G401.6 (cell line): ENCODE measurements around the gene SNCB.

ENCODE experiments used
- FAIRE-seq: peaks from 2 replicates; lab custom pipeline; 2012; peaks lifted over from hg19 to GRCh38; lab: Jason Lieb, UNC

SNCB gene

GRCh38 chr5:176629853-176630680 is at the start of gene SNCB, which contains the start of gene EIF4E1B:
TSS of gene SNCB (minus strand) at chr5:176630534. CDS start at chr5:176629654, 880 bp downstream.
TSS of gene EIF4E1B (plus strand) at chr5:176630675. CDS start at chr5:176642788, 12,113 bp downstream.
- no peak for FAIRE-seq

DNA sequence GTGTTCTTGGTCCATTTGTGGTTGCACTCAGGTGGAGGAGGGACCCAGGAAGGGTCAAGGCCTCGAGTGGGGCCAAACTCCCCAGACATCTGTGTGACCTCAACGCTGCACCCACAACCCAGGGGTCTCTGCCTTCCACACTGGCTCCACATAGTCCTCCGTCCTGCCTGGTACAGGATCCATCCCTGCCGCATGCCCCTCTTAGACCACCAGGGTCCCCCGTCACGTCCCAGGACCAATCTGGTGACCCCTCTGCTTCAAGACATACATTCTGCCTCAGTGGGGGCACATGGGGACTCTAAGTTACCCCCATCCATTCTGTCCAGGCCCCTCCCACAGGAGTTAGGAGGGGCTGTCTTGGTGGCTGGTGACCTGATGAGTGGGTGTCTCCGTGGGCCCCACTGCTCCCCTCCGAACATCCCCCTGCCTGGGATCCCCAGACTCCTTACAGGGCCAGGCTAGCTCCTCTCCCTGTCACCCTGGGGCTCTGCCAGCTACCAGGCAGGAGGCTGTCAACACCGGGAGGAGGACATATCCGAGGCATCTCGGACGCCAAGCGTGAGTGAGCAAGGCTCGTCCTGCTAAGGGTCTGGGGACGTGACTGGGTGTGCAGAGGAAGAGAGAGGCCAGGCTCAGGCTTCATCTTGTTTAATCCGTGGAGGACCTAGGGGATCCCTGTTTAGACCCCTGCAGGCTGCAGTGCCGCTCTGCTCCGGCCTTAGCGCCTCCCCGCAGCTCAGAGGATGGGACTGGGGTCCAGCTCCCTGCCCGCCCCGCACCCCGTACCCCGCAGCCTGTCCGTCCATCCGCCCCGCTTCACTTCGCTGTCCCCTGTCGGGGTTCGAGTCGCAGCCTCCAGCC is 49.3 kb upstream of the SNCB start:
- no peak for FAIRE-seq

DNA sequence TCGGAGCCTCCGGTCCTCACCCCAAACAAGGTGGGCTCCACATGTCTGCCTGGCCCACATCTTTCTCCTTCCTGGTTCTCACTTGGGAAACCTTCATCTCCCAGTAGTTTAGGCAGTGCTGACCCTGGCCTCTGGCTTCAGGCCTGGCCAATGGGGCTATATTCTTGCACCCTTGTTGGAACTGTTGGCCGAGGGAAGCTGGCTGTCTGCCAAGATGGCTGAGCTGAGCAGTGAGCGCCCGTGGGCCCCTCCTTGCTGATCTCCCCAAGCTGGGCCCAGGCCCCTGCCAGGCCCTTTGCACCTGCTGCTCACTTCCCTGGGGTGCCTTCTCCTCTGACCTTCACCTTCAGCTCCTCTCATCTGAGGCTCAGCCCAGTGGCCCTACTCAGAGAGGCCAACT is 48.2 kb upstream of the SNCB start:
- no peak for FAIRE-seq

DNA sequence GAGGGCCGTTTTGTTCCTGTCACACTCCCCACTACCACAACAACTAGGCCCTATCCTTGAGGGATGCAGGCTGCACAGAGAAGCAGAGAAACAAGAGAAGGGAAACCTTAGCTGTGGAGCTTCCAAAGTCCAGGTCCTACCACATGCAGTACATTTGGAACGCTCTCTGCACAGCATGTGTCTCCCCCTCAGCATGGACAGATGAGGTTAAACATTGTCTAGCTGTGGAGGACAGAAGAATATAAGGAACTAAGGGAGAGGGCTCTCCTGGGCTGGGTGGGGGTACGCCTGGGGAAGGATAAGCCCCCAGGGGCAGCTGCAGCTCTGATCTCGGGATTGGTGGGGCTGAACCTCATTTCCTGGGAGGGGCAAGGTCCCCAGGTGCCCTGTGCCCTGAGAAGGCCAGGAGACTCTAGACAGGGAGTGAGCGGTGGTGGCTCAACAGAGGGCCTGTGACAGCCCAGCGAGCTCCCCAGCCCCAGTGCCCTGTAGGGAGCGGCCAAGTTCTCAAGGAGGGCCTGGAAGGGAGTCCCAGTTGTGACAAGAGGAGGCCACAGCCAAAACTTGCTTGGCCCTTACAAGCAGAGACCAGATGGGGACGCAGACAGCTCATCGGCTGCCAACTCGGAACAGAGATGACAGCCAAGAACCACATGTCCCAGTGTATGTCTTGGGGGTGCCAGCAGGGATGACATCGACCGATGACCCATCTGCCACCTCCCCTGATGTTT is 47.0 kb upstream of the SNCB start:
- FAIRE-seq = no peak

- no peak for FAIRE-seq
These were observed 46.1 kb upstream of the SNCB start for GRCh38 chr5:176676361-176676824.

DNA sequence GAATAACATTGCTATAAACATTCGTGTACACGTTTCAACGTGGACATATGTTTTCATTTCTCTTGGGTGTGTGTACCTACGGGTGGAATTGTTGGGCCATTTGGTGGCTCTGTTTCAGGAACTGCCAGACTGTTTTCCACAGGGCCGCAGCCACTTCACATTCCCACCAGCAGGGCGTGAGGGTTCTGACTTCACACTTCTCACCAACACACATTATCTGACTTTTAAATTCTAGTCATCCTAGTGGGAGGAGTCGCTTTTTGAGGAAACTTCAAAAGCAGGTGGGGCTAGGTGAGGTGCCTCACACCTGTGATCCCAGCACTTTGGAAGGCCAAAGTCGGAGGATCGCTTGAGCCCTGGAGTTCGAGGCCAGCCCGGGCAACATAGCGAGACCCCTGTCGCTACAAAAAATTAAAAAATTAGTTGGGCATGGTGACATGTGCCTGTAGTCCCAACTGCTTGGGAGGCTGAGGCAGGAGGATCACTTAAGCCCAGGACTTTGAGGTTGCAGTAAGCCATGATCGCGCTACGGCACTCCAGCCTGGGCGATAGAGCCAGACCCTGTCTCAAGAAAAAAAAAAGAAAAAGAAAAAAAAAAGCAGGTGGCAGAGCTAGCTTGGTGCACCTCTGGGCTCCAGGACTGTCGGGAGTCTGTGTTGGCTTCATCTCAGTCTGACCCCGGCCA is 45.5 kb upstream of the SNCB start:
- peak; percentile 66 for FAIRE-seq

DNA sequence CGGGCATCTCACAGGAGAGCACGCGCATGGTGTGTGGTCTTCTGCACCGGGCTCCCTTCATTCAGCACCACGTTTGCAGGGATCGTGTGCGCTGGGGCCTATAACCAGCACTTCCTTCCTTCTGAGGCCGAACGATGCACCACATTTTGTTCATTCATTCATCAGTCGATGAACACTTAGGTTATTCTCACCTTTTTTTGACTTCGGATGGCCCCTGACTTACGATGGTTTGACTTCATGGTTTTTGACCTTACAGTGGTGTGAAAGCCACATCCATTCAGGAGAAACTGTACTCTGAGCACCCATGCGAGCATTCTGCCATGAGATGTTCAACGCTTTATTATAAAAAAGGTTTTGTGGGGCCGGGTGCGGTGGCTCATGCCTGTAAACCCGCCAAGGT is 44.5 kb upstream of the SNCB start:
- no peak for FAIRE-seq

- FAIRE-seq = no peak
These were observed 43.6 kb upstream of the SNCB start for GRCh38 chr5:176673651-176674583.

- FAIRE-seq = no peak
These were observed 41.8 kb upstream of the SNCB start for GRCh38 chr5:176671890-176672747.

DNA sequence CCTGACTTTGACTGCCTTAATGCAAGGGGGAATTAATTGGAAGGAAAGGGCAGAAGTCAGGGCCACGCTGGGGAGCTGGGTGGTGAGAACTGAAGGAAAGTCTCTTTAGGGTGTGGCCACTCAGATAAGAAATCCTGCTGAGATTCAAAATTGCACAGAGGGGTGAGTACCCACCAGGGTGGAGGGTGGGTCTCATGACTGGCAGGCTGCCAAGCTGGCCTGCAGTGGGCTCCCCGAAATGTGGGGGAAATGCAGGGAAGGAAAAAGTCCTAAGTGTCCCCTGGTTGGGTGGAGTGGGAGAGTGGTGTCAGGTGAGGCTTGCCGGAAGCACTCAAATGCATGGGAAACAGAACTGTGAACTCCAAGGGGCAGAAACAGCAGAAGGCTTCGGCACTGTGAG is 41.1 kb upstream of the SNCB start:
- no peak for FAIRE-seq

DNA sequence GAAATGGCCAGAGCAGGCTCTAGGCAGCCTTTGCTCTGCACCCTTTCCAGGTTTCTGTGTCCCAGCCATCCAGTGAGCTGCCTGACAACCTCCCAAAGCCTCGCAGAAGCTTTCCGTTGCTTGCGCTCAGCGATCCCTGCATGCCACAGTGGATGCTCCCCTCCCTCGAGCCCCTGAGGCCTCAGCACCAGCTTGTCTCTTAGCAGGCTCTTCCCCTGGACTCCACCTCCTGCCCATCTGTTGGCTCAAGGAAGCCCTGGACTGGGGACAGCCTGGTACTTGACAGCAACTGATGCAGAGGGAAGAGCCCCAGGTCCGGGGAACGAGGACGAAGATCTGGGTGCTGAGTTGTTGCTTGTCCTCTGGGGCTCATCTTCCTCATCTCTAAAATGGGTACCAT is 40.1 kb upstream of the SNCB start:
- no peak for FAIRE-seq

DNA sequence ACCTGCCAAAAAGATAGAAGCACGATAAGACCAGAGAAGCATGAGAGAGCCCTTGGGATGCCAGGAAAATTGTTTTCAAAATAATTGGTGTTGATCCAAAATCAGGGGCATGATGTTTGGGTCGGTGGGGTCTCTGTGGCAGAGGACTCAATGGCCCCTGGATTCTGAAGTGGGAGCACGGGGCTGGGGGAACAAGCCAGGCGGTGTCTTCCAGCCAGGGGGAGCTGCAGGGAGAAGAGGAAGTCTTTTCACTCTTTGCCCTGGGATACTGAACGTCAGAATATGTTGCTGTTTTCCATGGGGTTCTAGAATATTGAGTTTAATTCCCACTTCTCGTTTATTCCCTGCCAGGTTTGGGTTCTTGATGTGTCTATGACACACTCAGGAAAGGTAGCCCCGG is 37.3 kb upstream of the SNCB start:
- no peak for FAIRE-seq

DNA sequence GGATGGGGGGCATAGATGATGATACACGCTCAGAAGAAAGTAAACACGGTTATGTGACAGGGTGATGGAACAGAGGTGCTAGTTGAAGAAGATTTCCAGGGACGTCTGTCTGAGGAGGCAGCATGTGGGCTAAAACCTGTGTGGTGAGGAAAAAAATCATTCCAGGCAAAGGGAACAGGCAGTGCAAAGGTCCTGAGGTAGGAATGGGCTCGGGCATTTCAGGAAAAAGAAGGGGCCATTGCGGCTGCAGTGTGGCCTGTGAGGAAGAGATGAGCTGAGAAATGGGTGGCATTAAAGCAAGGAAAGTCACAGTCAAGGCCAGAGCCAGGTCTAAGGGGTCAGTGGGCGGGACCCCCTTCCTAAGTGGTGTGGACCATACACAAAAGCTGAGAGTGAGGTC is 35.2 kb upstream of the SNCB start:
- no peak for FAIRE-seq

DNA sequence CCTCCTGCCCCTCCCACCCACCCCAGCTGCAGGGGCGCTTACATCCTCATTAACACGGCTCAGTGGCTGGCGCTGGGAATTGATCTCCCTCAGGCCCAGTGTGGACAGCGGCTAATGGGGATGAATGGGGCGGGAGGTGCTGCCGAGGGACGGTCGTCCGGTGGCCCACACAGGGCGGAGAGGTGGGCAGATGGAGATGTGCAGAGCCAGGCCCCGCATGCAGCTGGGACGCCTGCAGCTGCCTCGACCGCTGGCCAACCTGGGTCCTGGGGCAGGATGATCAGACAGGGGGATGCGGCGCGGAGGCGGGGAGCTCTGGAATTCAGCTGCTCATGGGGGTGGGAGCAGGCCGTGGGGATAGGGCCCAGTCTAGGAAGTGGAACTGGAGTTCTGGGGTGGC is 34.6 kb upstream of the SNCB start:
- no peak for FAIRE-seq

DNA sequence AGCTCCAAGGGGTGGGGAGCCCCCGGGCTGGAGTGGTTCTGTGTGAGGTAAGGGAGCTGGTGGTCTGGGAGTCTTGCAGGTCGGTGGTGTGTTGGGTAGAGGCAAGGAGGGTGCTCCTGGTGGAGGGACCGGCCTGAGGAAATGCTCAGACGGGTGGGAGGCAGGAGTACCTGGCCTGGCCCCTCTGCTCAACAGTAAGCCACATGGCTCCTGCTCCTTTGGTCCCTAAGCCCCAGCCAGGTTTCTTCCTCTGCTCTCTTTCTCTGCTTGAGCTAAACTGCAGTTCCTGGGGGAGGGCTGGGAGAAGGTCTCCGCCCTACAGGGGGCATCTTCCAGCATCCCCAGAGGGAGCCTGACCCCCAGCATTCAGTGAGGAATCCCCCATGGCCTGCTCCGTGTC is 34.1 kb upstream of the SNCB start:
- FAIRE-seq = no peak

DNA sequence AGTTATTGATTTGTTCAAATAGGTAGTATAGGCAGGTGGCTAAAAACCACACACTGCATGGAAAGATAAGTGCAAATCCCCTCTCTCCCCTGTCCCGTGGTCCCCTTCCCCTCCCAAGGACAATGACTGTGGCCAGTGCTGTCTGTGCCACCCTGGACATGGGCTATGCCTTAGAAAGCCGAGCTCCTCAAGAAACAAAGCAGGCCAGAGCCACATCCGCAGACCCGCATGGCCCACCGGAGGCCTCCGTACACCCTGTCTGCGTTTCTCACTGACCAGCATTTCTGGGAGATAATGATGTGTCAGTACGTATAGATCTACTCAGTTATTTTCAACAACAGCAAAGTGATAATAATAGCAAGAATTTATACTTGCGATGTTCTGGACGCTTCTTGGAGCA is 33.2 kb upstream of the SNCB start:
- FAIRE-seq = no peak

GRCh38 chr5:176662371-176663333 is 32.3 kb upstream of the SNCB start:
- FAIRE-seq = no peak

DNA sequence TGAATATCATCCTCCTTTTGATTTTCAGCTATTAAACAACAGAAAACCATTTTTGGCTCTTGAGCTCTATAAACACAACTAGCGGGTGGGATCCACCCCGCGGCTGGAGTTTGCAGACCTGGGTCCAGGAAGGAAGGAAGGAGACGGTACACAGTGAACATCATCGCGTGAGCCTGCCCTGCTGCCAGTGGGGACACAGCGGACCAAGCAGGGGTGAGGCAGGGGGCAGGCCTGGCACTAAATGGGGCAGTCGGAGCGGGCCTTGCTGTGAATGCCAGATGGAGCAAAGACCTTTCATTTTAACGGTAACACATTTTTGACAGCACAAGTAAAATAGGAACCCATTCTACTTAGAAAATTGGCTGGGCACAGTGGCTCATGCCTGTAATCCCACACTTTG is 31.3 kb upstream of the SNCB start:
- FAIRE-seq = no peak
